Brain microvascular endothelial cell (primary cell): Measurements from ENCODE around the gene CHCHD6.

Experiments
- DNase-seq: peaks from one replicate; pipeline ENCODE4 v3.0.0-alpha.2; 2020
- H3K27ac ChIP-seq: fragments of 250-450 bp; sonication (Bioruptor Pico); 2 replicates; pipeline ENCODE4 v1.5.1; 2020; ENCODE audit warnings: mild to moderate bottlenecking, moderate library complexity
- H3K27me3 ChIP-seq: fragments of 250-450 bp; sonication (Bioruptor Pico); replicated peaks from 2 replicates; pipeline ENCODE4 v1.5.1; 2020; ENCODE audit warnings: mild to moderate bottlenecking
- H3K36me3 ChIP-seq: fragments of 250-450 bp; sonication (Bioruptor Pico); replicated peaks from 2 replicates; pipeline ENCODE4 v1.5.1; 2020; ENCODE audit warnings: mild to moderate bottlenecking
- H3K4me3 ChIP-seq: 2 replicates; pipeline ENCODE4 v1.5.1; 2011; ENCODE audit warnings: low read depth, mild to moderate bottlenecking, control low read depth, low read length, moderate library complexity
- in situ Hi-C: cut with HindIII; loops from 2 replicates; pipeline ENCODE4 v1.10.0; 2017; ENCODE audit warnings: low sequenced_read_pairs, low pct_ligation_motif_present
- TF ChIP-seq, protein P1 (sequence below): IDR thresholded peaks from 2 replicates; pipeline ENCODE4 v1.5.1; 2011; ENCODE audit warnings: low read depth, mild to moderate bottlenecking, moderate library complexity, low read length, control low read depth, inconsistent platforms; ENCODE audit errors: missing control alignments

CHCHD6 gene

DNA sequence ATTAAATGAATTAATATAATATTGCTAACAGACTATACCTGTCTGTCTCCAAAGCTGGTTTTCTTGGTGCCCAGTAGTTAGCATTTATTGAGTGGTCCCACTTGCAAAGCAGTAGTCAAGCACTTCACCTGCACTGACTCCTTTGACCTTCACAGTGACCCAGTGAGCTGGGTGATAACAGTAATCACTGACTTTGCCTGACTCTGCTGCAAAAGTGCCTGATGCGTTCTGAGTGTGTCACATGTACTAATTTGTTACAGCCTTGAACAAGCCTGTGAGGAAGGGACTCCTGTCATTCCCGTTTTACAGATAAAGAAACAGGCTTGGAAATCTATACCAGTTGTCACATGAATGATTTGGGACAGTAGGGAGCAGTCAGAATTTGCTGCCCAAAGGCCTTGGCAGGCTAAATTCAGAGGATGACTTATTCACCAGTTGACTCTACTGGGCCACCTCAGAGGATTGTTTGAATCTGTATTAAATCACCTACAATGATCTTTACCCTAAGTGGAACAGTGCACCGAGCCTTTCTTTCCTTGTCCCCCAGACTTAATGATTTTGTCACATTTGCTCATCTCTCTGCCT, 162.2 kb downstream of the CHCHD6 start:
- Histone ChIP-seq H3K27ac (no peak overlapping the region), H3K36me3 (no peaks in the 10 kb centered on the region), H3K27me3 (no peaks in the 10 kb centered on the region), H3K4me3 (no peak overlapping the region)
- no peak for DNase-seq
- TF ChIP-seq, protein P1, sequence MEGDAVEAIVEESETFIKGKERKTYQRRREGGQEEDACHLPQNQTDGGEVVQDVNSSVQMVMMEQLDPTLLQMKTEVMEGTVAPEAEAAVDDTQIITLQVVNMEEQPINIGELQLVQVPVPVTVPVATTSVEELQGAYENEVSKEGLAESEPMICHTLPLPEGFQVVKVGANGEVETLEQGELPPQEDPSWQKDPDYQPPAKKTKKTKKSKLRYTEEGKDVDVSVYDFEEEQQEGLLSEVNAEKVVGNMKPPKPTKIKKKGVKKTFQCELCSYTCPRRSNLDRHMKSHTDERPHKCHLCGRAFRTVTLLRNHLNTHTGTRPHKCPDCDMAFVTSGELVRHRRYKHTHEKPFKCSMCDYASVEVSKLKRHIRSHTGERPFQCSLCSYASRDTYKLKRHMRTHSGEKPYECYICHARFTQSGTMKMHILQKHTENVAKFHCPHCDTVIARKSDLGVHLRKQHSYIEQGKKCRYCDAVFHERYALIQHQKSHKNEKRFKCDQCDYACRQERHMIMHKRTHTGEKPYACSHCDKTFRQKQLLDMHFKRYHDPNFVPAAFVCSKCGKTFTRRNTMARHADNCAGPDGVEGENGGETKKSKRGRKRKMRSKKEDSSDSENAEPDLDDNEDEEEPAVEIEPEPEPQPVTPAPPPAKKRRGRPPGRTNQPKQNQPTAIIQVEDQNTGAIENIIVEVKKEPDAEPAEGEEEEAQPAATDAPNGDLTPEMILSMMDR = no peak
- in situ Hi-C loops = no loop called here

- Histone ChIP-seq H3K27ac (no peak overlapping the region), H3K4me3 (no peak overlapping the region), H3K36me3 (no peaks in the 10 kb centered on the region), H3K27me3 (no peaks in the 10 kb centered on the region)
- in situ Hi-C loops = no loop called here
- TF ChIP-seq, protein P1 = no peak
- DNase-seq = no peak
These were observed 163.3 kb downstream of the CHCHD6 start for GRCh38 chr3:126867190-126867862.

DNA sequence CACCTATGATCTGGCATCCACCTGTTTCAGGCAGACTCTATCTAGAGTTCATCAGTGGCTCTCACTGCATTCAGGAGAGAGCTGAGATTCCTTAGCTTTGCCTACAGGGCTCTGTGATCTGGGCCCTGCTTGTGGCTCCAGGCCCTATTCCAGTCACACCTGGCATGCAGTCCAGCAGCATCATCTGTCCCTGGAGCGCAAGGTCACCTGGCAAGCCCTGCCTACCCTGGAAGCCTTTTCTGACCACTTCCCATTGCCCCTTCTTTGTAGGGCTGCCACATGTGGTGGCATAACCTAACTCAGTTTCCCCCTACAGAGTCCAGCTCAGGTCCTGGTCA, 163.8 kb downstream of the CHCHD6 start:
- Histone ChIP-seq H3K4me3 (no peak overlapping the region), H3K27ac (no peak overlapping the region), H3K27me3 (no peaks in the 10 kb centered on the region), H3K36me3 (no peaks in the 10 kb centered on the region)
- no peak for DNase-seq
- in situ Hi-C loops = no loop called here
- TF ChIP-seq, protein P1 = no peak

DNA sequence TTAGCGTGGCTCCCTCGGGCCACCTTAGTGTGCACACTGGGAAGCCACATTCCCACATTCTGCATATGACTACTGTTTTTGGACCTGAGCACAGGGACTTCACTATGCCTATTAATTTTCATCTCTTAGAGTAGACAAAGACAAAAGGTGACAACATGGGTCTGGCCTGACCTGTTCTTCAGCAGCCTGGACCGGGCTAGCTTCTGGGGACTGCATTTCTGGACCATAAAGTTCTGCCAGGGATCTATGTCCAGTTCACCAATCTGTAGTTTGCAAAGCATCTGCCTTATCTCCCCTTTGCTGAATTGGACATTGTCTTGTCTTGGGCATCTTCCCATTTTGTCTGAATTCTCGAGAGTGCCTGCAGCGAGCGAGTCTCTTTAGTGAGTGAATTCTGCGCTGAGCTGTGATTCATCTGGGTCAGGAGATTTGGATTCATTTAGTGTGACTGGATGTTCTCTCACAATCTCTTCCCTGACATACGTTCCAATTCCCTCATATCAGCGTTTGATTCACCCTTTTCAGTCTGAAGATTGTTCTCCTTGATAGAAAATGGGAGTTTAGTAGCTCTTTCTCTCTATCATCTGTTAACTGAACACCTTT, 166.7 kb downstream of the CHCHD6 start:
- H3K27me3 ChIP-seq = no peaks in the 10 kb centered on the region
- no peak overlapping the region for H3K4me3 ChIP-seq
- no peak overlapping the region for H3K27ac ChIP-seq
- TF ChIP-seq, protein P1 = no peak
- in situ Hi-C loops = no loop called here
- no peak for DNase-seq
- H3K36me3 ChIP-seq = no peaks in the 10 kb centered on the region

GRCh38 chr3:126872701-126873342, 168.8 kb downstream of the CHCHD6 start:
- no peaks in the 10 kb centered on the region for H3K27me3 ChIP-seq
- H3K4me3 ChIP-seq = no peak overlapping the region
- in situ Hi-C loops = no loop called here
- no peak overlapping the region for H3K27ac ChIP-seq
- H3K36me3 ChIP-seq = no peaks in the 10 kb centered on the region
- TF ChIP-seq, protein P1 = no peak
- DNase-seq = no peak
